ENCODE data around the gene SLAMF1. TPM values are rescaled to one million over a fixed set of nuclear protein-coding genes. Genes with fewer than 3 reads are reported as not detected.
A peak's percentile ranks its signal among the peaks of the same experiment; 100 is the strongest.

The SLAMF1 gene
- total RNA-seq, 1 donor from 2014 or later, result not detected

- intact Hi-C loops (cut with DNase I), result no loop called here
- no peaks in the 10 kb centered on the region for H3K27me3 ChIP-seq
- H3K4me3 ChIP-seq, result no peak overlapping the region
- H3K9me3 ChIP-seq, result no peaks in the 10 kb centered on the region
- no peaks in the 10 kb centered on the region for H3K36me3 ChIP-seq
- TF ChIP-seq, protein P1, sequence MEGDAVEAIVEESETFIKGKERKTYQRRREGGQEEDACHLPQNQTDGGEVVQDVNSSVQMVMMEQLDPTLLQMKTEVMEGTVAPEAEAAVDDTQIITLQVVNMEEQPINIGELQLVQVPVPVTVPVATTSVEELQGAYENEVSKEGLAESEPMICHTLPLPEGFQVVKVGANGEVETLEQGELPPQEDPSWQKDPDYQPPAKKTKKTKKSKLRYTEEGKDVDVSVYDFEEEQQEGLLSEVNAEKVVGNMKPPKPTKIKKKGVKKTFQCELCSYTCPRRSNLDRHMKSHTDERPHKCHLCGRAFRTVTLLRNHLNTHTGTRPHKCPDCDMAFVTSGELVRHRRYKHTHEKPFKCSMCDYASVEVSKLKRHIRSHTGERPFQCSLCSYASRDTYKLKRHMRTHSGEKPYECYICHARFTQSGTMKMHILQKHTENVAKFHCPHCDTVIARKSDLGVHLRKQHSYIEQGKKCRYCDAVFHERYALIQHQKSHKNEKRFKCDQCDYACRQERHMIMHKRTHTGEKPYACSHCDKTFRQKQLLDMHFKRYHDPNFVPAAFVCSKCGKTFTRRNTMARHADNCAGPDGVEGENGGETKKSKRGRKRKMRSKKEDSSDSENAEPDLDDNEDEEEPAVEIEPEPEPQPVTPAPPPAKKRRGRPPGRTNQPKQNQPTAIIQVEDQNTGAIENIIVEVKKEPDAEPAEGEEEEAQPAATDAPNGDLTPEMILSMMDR (IDR thresholded peaks at IDR 0.05), result peak; percentile 13 to 57 (median 38)
- no peaks in the 10 kb centered on the region for H3K4me1 ChIP-seq
- DNase-seq (ENCODE audit: low spot score in 2 of 2), result peak; percentile 13 to 79
- H3K27ac ChIP-seq, result no peak overlapping the region
These were observed 34.4 kb upstream of the SLAMF1 start for GRCh38 chr1:160681066-160681890.

DNA sequence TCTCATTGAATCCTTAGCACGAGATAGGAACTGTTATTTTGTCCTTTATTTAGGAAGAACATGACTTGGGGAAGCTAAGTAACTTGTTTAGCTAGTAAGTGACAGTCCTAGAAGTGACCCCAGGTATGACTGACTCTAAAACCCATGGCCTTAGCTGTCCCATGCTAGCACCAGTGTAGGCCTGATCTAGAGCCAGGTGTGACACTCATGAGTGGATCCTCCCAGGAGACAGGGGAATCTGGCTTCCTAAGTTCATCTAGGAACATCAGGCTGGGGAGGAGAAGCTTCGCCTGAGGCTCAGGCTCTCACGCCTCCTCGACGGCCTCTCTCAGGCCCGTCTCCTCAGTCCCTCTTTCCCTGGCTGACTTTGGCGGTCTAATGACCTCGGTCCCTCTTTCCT is 33.6 kb upstream of the SLAMF1 start:
- Histone ChIP-seq H3K36me3 (no peaks in the 10 kb centered on the region), H3K27me3 (no peaks in the 10 kb centered on the region), H3K27ac (no peak overlapping the region), H3K9me3 (no peaks in the 10 kb centered on the region), H3K4me3 (no peak overlapping the region), H3K4me1 (no peaks in the 10 kb centered on the region)
- intact Hi-C loops (cut with DNase I), result no loop called here
- no peak for DNase-seq (ENCODE audit: low spot score in 2 of 2)
- TF ChIP-seq, protein P1 (IDR thresholded peaks at IDR 0.05), result no peak

- Histone ChIP-seq H3K4me3 (no peak overlapping the region), H3K27me3 (no peaks in the 10 kb centered on the region), H3K4me1 (no peaks in the 10 kb centered on the region), H3K36me3 (no peaks in the 10 kb centered on the region), H3K9me3 (no peaks in the 10 kb centered on the region), H3K27ac (no peak overlapping the region)
- intact Hi-C loops (cut with DNase I), result no loop called here
- no peak for DNase-seq (ENCODE audit: low spot score in 2 of 2)
- TF ChIP-seq, protein P1 (IDR thresholded peaks at IDR 0.05), result no peak
These were observed 33.0 kb upstream of the SLAMF1 start for GRCh38 chr1:160679893-160680292.

GRCh38 chr1:160676869-160677597 is 30.2 kb upstream of the SLAMF1 start:
- Histone ChIP-seq H3K9me3 (no peaks in the 10 kb centered on the region), H3K27me3 (no peaks in the 10 kb centered on the region), H3K27ac (no peak overlapping the region), H3K4me3 (no peak overlapping the region), H3K36me3 (no peaks in the 10 kb centered on the region), H3K4me1 (no peaks in the 10 kb centered on the region)
- TF ChIP-seq, protein P1 (IDR thresholded peaks at IDR 0.05), result no peak
- no peak for DNase-seq (ENCODE audit: low spot score in 2 of 2)
- intact Hi-C loops (cut with DNase I), result no loop called here

- intact Hi-C loops (cut with DNase I), result no loop called here
- H3K4me3 ChIP-seq, result no peak overlapping the region
- TF ChIP-seq, protein P1 (IDR thresholded peaks at IDR 0.05), result peak; percentile 32 to 51 (median 33)
- H3K9me3 ChIP-seq, result no peaks in the 10 kb centered on the region
- peak in 1 of 2 donors; percentile 73 for DNase-seq (ENCODE audit: low spot score in 2 of 2)
- H3K27ac ChIP-seq, result no peak overlapping the region
- no peaks in the 10 kb centered on the region for H3K36me3 ChIP-seq
- no peaks in the 10 kb centered on the region for H3K27me3 ChIP-seq
- no peaks in the 10 kb centered on the region for H3K4me1 ChIP-seq
These were observed 29.0 kb upstream of the SLAMF1 start for GRCh38 chr1:160675641-160676410.
